GM18511 (cell line): ENCODE data around the gene APBB1IP.
"Not testable (repeated sequence)": the region's sequence is repeated elsewhere in the genome, so short reads cannot be mapped to it uniquely, and the experiment has no call there.

Experiments
- ATAC-seq: cut with Tn5 transposase; IDR thresholded peaks from one replicate; pipeline ENCODE4 v1.9.1; 2021; ENCODE audit warnings: mild to moderate bottlenecking, moderate library complexity; ENCODE audit not compliant: unreplicated experiment

The APBB1IP gene

GRCh38 chr10:26554246-26554645, 116.1 kb downstream of the APBB1IP start:
- no peak for ATAC-seq

- no peak for ATAC-seq
Measured at GRCh38 chr10:26555719-26556368, 117.7 kb downstream of the APBB1IP start.

DNA sequence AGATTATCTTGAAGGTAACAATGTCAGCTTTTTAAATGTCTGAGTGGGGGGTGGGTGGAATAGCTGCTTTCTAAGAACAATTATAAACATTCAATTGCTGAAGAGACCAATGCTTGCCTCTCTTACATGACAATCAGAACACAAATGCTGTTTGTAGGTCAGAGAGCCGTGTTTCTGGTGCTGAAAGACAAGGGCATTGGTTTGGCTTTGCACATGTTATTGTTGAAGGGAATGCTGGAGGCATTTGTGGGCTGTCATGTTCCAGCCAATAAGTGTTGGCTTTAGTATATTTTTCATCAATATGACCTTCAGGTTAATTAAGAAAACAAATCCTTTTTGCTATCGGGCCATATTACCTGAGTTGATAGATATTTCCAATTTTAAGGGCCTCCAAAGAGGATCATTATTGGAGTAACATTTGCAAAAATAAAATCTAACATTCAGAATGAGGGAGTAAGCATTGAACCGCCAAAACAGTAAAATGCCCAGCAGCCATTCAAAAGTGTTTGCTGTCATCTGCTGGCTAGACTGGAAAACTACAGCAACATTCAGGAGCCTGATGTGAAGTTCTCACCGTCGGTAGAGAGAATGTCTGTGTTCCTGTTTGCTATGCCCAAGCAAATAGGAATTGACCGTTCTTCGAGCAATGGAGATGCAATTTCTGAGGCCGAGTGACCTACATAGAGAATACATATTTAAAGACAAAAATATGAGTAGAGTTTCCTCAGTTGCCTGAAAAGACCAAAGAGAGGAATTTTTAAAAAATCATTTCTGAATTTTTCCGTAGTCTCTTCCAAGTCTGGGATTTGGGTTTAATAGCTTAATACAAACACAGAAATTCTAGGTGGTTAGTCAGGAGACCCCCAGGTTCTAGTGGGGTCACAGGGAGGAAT, 118.9 kb downstream of the APBB1IP start:
- ATAC-seq, result no peak

GRCh38 chr10:26557641-26558014, 119.5 kb downstream of the APBB1IP start:
- ATAC-seq, result no peak

DNA sequence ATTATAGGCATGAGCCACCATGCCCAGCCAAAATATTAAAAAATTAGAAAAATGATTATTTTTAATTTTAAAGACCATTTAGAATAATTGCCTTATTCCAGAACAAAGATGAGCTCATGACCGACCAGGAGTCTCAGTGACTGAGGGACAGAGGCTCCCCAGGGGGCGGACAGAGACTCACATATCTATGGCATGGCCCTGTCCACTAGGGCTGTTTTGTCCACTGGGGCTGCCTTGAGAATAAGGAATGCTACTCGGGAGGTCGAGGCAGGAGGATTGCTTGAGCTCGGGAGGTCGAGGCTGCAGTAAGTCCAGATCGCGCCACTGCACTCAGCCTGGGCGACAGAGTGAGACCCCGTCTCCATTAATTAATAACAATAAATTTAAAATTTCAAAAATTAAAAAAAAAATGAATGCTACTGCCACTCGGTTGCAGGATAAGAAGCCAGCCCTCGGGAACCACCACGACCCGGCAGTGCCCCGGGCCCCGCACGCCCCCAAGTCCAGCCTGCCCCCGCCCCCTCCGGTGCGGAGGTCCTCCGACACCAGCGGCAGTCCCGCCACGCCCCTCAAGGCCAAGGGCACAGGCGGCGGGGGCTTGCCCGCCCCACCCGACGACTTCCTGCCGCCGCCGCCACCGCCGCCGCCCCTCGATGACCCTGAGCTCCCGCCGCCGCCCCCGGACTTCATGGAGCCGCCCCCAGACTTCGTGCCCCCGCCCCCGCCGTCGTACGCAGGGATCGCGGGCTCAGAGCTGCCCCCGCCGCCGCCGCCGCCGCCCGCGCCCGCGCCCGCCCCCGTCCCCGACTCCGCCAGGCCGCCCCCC, 128.6 kb downstream of the APBB1IP start:
- ATAC-seq, result no peak

GRCh38 chr10:26567351-26567721, 129.2 kb downstream of the APBB1IP start:
- no peak for ATAC-seq

GRCh38 chr10:26571655-26572054, 133.5 kb downstream of the APBB1IP start:
- ATAC-seq, result no peak

DNA sequence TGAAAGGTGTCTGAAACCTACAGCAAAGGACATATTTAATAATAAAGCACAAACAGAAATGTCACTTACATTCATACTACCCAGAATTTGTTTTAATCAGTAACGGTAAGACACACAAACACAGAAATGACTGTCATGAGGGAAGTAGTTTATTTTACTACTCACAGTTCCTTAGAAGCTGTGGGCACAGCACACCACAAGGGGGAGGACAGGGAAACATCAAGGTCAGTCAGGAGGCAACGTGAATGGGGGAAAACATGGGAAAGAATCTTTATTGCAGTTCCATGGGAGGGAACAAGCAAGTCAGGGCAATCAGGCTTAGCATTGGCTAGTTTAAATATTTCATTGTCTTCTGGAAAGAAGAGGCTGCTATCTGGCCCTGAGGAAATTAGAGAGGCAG, 135.5 kb downstream of the APBB1IP start:
- ATAC-seq, result no peak

GRCh38 chr10:26574783-26575182, 136.6 kb downstream of the APBB1IP start:
- peak; percentile 87 for ATAC-seq

- not testable (repeated sequence) for ATAC-seq
Measured at GRCh38 chr10:26578371-26578770, 140.2 kb downstream of the APBB1IP start.

DNA sequence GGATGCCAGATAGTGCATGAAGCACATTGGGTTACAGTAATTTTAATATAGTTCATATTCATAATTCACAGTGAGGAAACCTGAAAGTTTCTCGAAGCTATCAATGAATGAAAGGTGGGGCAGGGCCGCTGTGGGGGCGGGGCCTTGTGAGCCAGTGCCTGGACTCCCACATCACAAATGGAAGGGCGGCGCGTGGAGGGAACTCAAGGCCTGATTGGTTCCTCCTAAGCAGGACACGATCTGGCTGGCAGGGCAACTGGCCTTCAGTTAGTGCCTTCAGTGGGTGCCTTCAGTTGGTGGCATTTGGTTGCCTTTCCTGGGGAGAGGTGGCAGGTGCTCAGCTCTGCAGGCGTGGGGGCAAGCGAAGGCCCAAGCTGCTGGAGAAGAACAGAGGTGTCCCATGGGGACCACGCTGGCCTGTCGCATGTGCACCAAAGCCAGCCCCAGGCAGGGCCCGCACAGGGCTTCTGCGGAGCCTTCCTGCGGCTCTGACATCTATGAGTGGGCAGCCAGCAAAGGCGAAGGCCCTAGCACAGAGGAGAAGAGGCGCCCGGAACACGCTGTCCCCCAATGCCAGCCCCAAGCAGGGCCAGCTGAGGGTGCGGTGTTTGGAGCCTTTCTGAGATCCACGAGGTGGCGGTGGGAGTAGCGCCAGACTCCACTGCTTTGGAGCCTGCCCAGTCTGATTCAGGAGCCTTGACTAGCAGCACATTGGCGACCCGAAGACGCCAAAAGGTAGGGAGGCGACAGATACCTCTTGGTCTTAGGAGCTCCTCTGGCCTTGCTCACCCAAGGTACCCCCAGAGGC, 141.3 kb downstream of the APBB1IP start:
- ATAC-seq, result no peak

GRCh38 chr10:26586211-26586610, 148.1 kb downstream of the APBB1IP start:
- ATAC-seq, result no peak

GRCh38 chr10:26588611-26589010, 150.5 kb downstream of the APBB1IP start:
- ATAC-seq, result no peak

GRCh38 chr10:26589813-26590212, 151.7 kb downstream of the APBB1IP start:
- not testable (repeated sequence) for ATAC-seq

GRCh38 chr10:26593896-26594295, 155.8 kb downstream of the APBB1IP start:
- peak; percentile 50 for ATAC-seq

- ATAC-seq, result not testable (repeated sequence)
Measured at GRCh38 chr10:26603283-26603682, 165.1 kb downstream of the APBB1IP start.

DNA sequence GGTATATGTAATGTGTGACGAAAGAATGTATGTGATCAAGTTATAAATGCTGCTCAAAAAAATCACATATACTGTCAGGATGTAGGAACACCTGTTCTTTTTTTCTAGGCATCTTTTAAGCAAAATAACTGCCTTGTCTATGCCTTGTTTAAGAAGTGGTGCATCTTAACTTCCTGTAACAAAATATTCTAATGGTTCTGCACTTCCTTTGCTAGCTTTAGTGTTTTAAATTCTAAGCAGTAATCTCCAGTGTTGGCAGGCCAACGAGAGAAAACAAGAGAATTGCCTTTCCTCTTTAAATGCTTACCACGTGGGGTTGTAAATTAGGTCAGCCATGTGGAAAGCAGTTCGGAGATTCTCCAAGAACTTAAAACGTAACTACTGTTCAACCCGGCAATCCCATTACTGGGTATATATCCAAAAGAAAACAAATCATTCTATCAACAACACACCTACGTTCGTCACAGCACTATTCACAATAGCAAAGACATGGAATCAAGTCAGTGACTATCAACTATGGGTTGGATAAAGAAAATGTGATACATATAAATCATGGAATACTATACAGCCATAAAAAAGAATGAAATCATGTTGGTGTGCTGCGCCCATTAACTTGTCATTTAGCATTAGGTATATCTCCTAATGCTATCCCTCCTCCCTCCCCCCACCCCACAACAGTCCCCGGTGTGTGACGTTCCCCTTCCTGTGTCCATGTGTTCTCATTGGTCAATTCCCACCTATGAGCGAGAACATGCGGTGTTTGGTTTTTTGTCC, 166.4 kb downstream of the APBB1IP start:
- not testable (repeated sequence) for ATAC-seq

- ATAC-seq, result not testable (repeated sequence)
Measured at GRCh38 chr10:26606389-26606877, 168.3 kb downstream of the APBB1IP start.

DNA sequence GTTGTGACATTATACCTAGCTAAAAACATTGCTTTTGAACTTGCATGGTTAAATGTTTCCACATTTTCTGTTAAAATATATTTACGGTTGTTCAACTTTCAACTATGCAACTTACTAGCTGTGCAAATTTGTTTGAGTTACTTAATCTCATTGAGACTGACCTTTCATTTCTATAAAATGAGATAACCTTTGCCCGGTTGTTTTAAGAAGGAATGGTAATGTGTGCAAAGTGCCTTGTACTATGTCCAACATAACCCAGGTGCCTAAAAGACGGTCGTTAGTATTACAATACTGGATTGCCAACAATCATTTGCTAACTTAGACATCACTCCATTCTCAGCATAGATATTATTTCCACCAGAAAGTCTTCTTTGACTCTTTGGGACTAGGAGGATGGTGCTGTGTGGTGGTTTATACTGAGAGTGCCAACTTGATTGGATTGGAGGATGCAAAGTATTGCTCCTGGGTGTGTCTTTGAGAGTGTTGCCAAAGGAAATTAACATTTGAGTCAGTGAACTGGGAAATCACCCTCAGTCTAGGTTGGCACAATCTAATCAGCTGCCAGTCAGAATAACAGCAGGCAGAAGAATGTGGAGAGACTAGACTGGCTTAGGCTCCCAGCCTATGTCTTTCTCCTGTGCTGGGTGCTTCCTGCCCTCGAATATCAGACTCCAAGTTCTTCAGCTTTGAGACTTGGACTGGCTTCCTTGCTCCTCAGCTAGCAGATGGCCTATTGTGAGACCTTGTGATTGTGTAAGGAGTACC, 174.2 kb downstream of the APBB1IP start:
- no peak for ATAC-seq
